ENCODE results near the gene ZNF41. TPM values are rescaled to one million over a fixed set of nuclear protein-coding genes. Genes with fewer than 3 reads are reported as not detected.
"Not testable (repeated sequence)": the region's sequence is repeated elsewhere in the genome, so short reads cannot be mapped to it uniquely, and the experiment has no call there.

ZNF41 gene
- total RNA-seq, 1 donor from 2014 or later = 6.3 TPM

- DNase-seq (ENCODE audit: extremely low spot score, unreplicated experiment) = peak; percentile 94
- Mint-ChIP-seq H3K9me3 (ENCODE audit: unreplicated experiment) (no peaks in the 10 kb centered on the region), H3K27ac (ENCODE audit: unreplicated experiment) (no peak overlapping the region), H3K36me3 (ENCODE audit: unreplicated experiment) (no peaks in the 10 kb centered on the region), H3K4me3 (ENCODE audit: unreplicated experiment) (peak overlapping the region; percentile 70), H3K4me1 (ENCODE audit: unreplicated experiment) (peaks cover 4% of the 10 kb centered on the region), H3K27me3 (ENCODE audit: unreplicated experiment) (no peaks in the 10 kb centered on the region)
- TF ChIP-seq CTCF (IDR thresholded peaks at IDR 0.05) = peak; percentile 85
Measured at GRCh38 chrX:47523297-47523696, 40.3 kb upstream of the ZNF41 start.

- DNase-seq (ENCODE audit: extremely low spot score, unreplicated experiment) = no peak
- Mint-ChIP-seq H3K36me3 (ENCODE audit: unreplicated experiment) (no peaks in the 10 kb centered on the region), H3K4me3 (ENCODE audit: unreplicated experiment) (no peak overlapping the region), H3K27me3 (ENCODE audit: unreplicated experiment) (no peaks in the 10 kb centered on the region), H3K9me3 (ENCODE audit: unreplicated experiment) (no peaks in the 10 kb centered on the region), H3K27ac (ENCODE audit: unreplicated experiment) (no peak overlapping the region), H3K4me1 (ENCODE audit: unreplicated experiment) (peaks cover 7% of the 10 kb centered on the region)
- TF ChIP-seq CTCF (IDR thresholded peaks at IDR 0.05) = no peak
Measured at GRCh38 chrX:47518144-47518543, 35.1 kb upstream of the ZNF41 start.

- no peak overlapping the region for H3K4me3 Mint-ChIP-seq (ENCODE audit: unreplicated experiment)
- H3K4me1 Mint-ChIP-seq (ENCODE audit: unreplicated experiment) = peaks cover 4% of the 10 kb centered on the region
- no peak for TF ChIP-seq CTCF (IDR thresholded peaks at IDR 0.05)
- no peaks in the 10 kb centered on the region for H3K36me3 Mint-ChIP-seq (ENCODE audit: unreplicated experiment)
- no peaks in the 10 kb centered on the region for H3K9me3 Mint-ChIP-seq (ENCODE audit: unreplicated experiment)
- H3K27ac Mint-ChIP-seq (ENCODE audit: unreplicated experiment) = no peak overlapping the region
- DNase-seq (ENCODE audit: extremely low spot score, unreplicated experiment) = no peak
- H3K27me3 Mint-ChIP-seq (ENCODE audit: unreplicated experiment) = peaks cover 6% of the 10 kb centered on the region
Measured at GRCh38 chrX:47515941-47516665, 33.1 kb upstream of the ZNF41 start.

GRCh38 chrX:47514533-47515235 lies 31.7 kb upstream of the ZNF41 start:
- Mint-ChIP-seq H3K27ac (ENCODE audit: unreplicated experiment) (no peak overlapping the region), H3K36me3 (ENCODE audit: unreplicated experiment) (no peaks in the 10 kb centered on the region), H3K4me3 (ENCODE audit: unreplicated experiment) (no peak overlapping the region), H3K27me3 (ENCODE audit: unreplicated experiment) (peaks cover 6% of the 10 kb centered on the region), H3K4me1 (ENCODE audit: unreplicated experiment) (peaks cover 4% of the 10 kb centered on the region), H3K9me3 (ENCODE audit: unreplicated experiment) (no peaks in the 10 kb centered on the region)
- TF ChIP-seq CTCF (IDR thresholded peaks at IDR 0.05) = no peak
- no peak for DNase-seq (ENCODE audit: extremely low spot score, unreplicated experiment)

GRCh38 chrX:47513034-47513965 lies 30.3 kb upstream of the ZNF41 start:
- peak overlapping the region; percentile 81 for H3K4me3 Mint-ChIP-seq (ENCODE audit: unreplicated experiment)
- not testable (repeated sequence) for H3K27me3 Mint-ChIP-seq (ENCODE audit: unreplicated experiment); H3K27ac Mint-ChIP-seq (ENCODE audit: unreplicated experiment); H3K36me3 Mint-ChIP-seq (ENCODE audit: unreplicated experiment); H3K4me1 Mint-ChIP-seq (ENCODE audit: unreplicated experiment); DNase-seq (ENCODE audit: extremely low spot score, unreplicated experiment); H3K9me3 Mint-ChIP-seq (ENCODE audit: unreplicated experiment)

GRCh38 chrX:47512383-47512782 lies 29.4 kb upstream of the ZNF41 start:
- not testable (repeated sequence) for H3K27ac Mint-ChIP-seq (ENCODE audit: unreplicated experiment); H3K36me3 Mint-ChIP-seq (ENCODE audit: unreplicated experiment); H3K27me3 Mint-ChIP-seq (ENCODE audit: unreplicated experiment); H3K9me3 Mint-ChIP-seq (ENCODE audit: unreplicated experiment); DNase-seq (ENCODE audit: extremely low spot score, unreplicated experiment); H3K4me1 Mint-ChIP-seq (ENCODE audit: unreplicated experiment)
- peak overlapping the region; percentile 51 for H3K4me3 Mint-ChIP-seq (ENCODE audit: unreplicated experiment)
